GM23338 (cell line): ENCODE results near the gene HNRNPAB. TPM values are rescaled to one million over a fixed set of nuclear protein-coding genes. Genes with fewer than 3 reads are reported as not detected.

Source experiments
- ATAC-seq: fragments of 200-7000 bp; cut with Tn5 transposase; 3 replicates; pipeline ENCODE4 v1.9.1; 2020
- DNase-seq: peaks from one replicate; pipeline ENCODE4 v3.0.0-alpha.2; 2015; ENCODE audit warnings: low spot score
- H2AFZ ChIP-seq: fragments of 200-600 bp; sonication (generic); 2 replicates; pipeline ENCODE4 v1.8.0; 2016; ENCODE audit warnings: antibody characterized with exemption, mild to moderate bottlenecking, moderate library complexity
- H3F3A ChIP-seq: fragments of 200-600 bp; sonication (generic); replicated peaks from 2 replicates; pipeline ENCODE4 v1.8.0; 2017; ENCODE audit warnings: antibody characterized with exemption, mixed run types, low read depth
- H3K27ac ChIP-seq: fragments of 200-600 bp; sonication (generic); 2 replicates; pipeline ENCODE4 v1.6.1; 2016; ENCODE audit warnings: low read depth
- H3K27me3 ChIP-seq: fragments of 200-600 bp; sonication (generic); 2 replicates; pipeline ENCODE4 v1.8.0; 2016; ENCODE audit warnings: mild to moderate bottlenecking, mixed run types, moderate library complexity; ENCODE audit not compliant: insufficient read depth
- H3K36me3 ChIP-seq: fragments of 200-600 bp; sonication (generic); 2 replicates; pipeline ENCODE4 v1.8.0; 2016; ENCODE audit warnings: mild to moderate bottlenecking; ENCODE audit not compliant: insufficient read depth
- H3K4me1 ChIP-seq: fragments of 200-600 bp; sonication (generic); 2 replicates; pipeline ENCODE4 v1.8.0; 2016; ENCODE audit warnings: mild to moderate bottlenecking, moderate library complexity; ENCODE audit not compliant: insufficient read depth
- H3K4me2 ChIP-seq: fragments of 200-600 bp; sonication (generic); 2 replicates; pipeline ENCODE4 v1.7.1; 2017; ENCODE audit warnings: mixed run types
- H3K4me3 ChIP-seq: fragments of 200-600 bp; sonication (generic); 2 replicates; pipeline ENCODE4 v1.6.1; 2016; ENCODE audit warnings: mixed run types
- H3K79me2 ChIP-seq: fragments of 200-600 bp; sonication (generic); replicated peaks from 2 replicates; pipeline ENCODE4 v1.8.0; 2017; ENCODE audit warnings: mild to moderate bottlenecking; ENCODE audit not compliant: insufficient read depth
- H3K9me2 ChIP-seq: fragments of 200-600 bp; sonication (generic); 2 replicates; pipeline ENCODE4 v1.8.0; 2017; ENCODE audit not compliant: insufficient read depth
- H4K20me1 ChIP-seq: fragments of 200-600 bp; sonication (generic); replicated peaks from 2 replicates; pipeline ENCODE4 v1.8.0; 2017; ENCODE audit warnings: mild to moderate bottlenecking; ENCODE audit not compliant: insufficient read depth
- H3K27ac Mint-ChIP-seq: 2 replicates; pipeline ENCODE4 v1.8.0; 2020; ENCODE audit warnings: inconsistent platforms, mild to moderate bottlenecking, moderate library complexity, mixed read lengths
- H3K27me3 Mint-ChIP-seq: 3 replicates; pipeline ENCODE4 v1.8.0; 2022; ENCODE audit warnings: low read depth, mild to moderate bottlenecking, moderate library complexity, mixed read lengths, inconsistent platforms; ENCODE audit not compliant: insufficient read depth, poor library complexity
- H3K36me3 Mint-ChIP-seq: 3 replicates; pipeline ENCODE4 v1.8.0; 2021; ENCODE audit warnings: low read depth, mild to moderate bottlenecking, inconsistent platforms, moderate library complexity, mixed read lengths
- H3K4me1 Mint-ChIP-seq: 3 replicates; pipeline ENCODE4 v1.8.0; 2020; ENCODE audit warnings: mild to moderate bottlenecking, inconsistent platforms, mixed read lengths
- H3K4me3 Mint-ChIP-seq: 3 replicates; pipeline ENCODE4 v1.8.0; 2021; ENCODE audit warnings: moderate library complexity, mild to moderate bottlenecking, inconsistent platforms, mixed read lengths
- H3K9me3 Mint-ChIP-seq: 3 replicates; pipeline ENCODE4 v1.8.0; 2020; ENCODE audit warnings: moderate library complexity, mild to moderate bottlenecking, inconsistent platforms, mixed read lengths
- CREB1 ChIP-seq: fragments of 250-450 bp; sonication (Bioruptor Pico); IDR thresholded peaks from 2 replicates; pipeline ENCODE4 v1.5.0; 2020; ENCODE audit warnings: low read depth, mild to moderate bottlenecking, moderate library complexity
- CTCF ChIP-seq, 2 experiments: fragments of 200-600 bp in 1 of 2; sonication (generic) in 1 of 2; conservative IDR thresholded peaks; 2 replicates each; pipeline versions ENCODE4 v1.5.1 to v1.6.1; 2016 to 2017; ENCODE audit warnings: antibody characterized with exemption in 2 of 2, low read depth in 2 of 2, mild to moderate bottlenecking in 2 of 2, moderate library complexity in 1 of 2
- ETS1 ChIP-seq: IDR thresholded peaks from 2 replicates; pipeline ENCODE4 v1.6.1; 2016; ENCODE audit warnings: antibody characterized with exemption
- EZH2 ChIP-seq: fragments of 200-600 bp; sonication (generic); IDR thresholded peaks from one replicate; pipeline ENCODE4 v1.8.0; 2017; ENCODE audit warnings: antibody characterized with exemption, mild to moderate bottlenecking, low read depth; ENCODE audit not compliant: unreplicated experiment
- EZH2phosphoT487 ChIP-seq: fragments of 200-600 bp; sonication (generic); IDR thresholded peaks from one replicate; pipeline ENCODE4 v1.8.1; 2018; ENCODE audit warnings: antibody characterized with exemption; ENCODE audit not compliant: unreplicated experiment
- JUNB ChIP-seq: IDR thresholded peaks from one replicate; pipeline ENCODE4 v1.6.1; 2016; ENCODE audit warnings: antibody characterized with exemption; ENCODE audit not compliant: unreplicated experiment
- NANOG ChIP-seq: IDR thresholded peaks from 2 replicates; pipeline ENCODE4 v1.6.1; 2016; ENCODE audit warnings: antibody characterized with exemption, borderline replicate concordance
- POLR2AphosphoS5 ChIP-seq: IDR thresholded peaks from 2 replicates; pipeline ENCODE4 v1.6.1; 2016; ENCODE audit warnings: antibody characterized with exemption, low read depth
- REST ChIP-seq: IDR thresholded peaks from one replicate; pipeline ENCODE4 v1.6.1; 2018; ENCODE audit warnings: antibody characterized with exemption; ENCODE audit not compliant: unreplicated experiment
- STAT1 ChIP-seq: IDR thresholded peaks from one replicate; pipeline ENCODE4 v1.6.1; 2016; ENCODE audit warnings: antibody characterized with exemption; ENCODE audit not compliant: unreplicated experiment
- ZNF114 ChIP-seq: fragments of 250-450 bp; sonication (Bioruptor Pico); IDR thresholded peaks from 2 replicates; pipeline ENCODE4 v1.5.0; 2020; ENCODE audit warnings: mild to moderate bottlenecking, moderate library complexity
- ZNF331 ChIP-seq: fragments of 250-450 bp; sonication (Bioruptor Pico); IDR thresholded peaks from 2 replicates; pipeline ENCODE4 v1.5.0; 2020; ENCODE audit warnings: low read depth, mild to moderate bottlenecking, moderate library complexity
- ZNF462 ChIP-seq: fragments of 250-450 bp; sonication (Bioruptor Pico); IDR thresholded peaks from 2 replicates; pipeline ENCODE4 v1.5.0; 2020; ENCODE audit warnings: mild to moderate bottlenecking, moderate library complexity
- polyA plus RNA-seq: library from polyadenylated mRNA; unstranded; fragments of >200 nt; fragmentation: Nextera tagmentation; extraction: Ambion mirVana; gene quantifications from 2 replicates; pipeline ENCODE4 v1.2.1, GENCODE V29; 2016
- total RNA-seq: library from RNA; depleted of rRNA; stranded (reverse); fragments of >200 nt; shearing (Covaris generic); gene quantifications from 2 replicates; pipeline ENCODE4 v1.2.3, GENCODE V29; 2014

Gene HNRNPAB
- total and polyA plus RNA-seq, 2 experiments from 2014 or later = 304 to 579 TPM

GRCh38 chr5:178250263-178250662, 45.9 kb downstream of the HNRNPAB start:
- H3K9me2 ChIP-seq = no peaks in the 10 kb centered on the region
- H3K36me3 Mint-ChIP-seq = no peaks in the 10 kb centered on the region
- no peaks in the 10 kb centered on the region for H3K4me1 ChIP-seq
- no peak for DNase-seq
- peaks cover 5% of the 10 kb centered on the region for H3K4me1 Mint-ChIP-seq
- ATAC-seq = no peak
- no peaks in the 10 kb centered on the region for H3K9me3 Mint-ChIP-seq
- no peaks in the 10 kb centered on the region for H3F3A ChIP-seq
- H4K20me1 ChIP-seq = no peaks in the 10 kb centered on the region
- H3K4me2 ChIP-seq = no peak overlapping the region
- H3K27me3 ChIP-seq = no peaks in the 10 kb centered on the region
- no peak overlapping the region for H3K27ac ChIP-seq
- TF ChIP-seq ETS1 (no peak), CTCF (conservative IDR thresholded peaks at IDR 0.05; ENCODE audit: low read depth in 2 of 2) (no peak), EZH2phosphoT487 (no peak), ZNF331 (CRISPR knock-in tag) (no peak), NANOG (no peak), CREB1 (CRISPR knock-in tag) (no peak), ZNF462 (CRISPR knock-in tag) (no peak), POLR2AphosphoS5 (no peak), JUNB (no peak), STAT1 (no peak), REST (no peak), EZH2 (no peak), ZNF114 (no peak)
- no peak overlapping the region for H2AFZ ChIP-seq
- no peaks in the 10 kb centered on the region for H3K79me2 ChIP-seq
- no peak overlapping the region for H3K4me3 Mint-ChIP-seq
- peaks cover 5% of the 10 kb centered on the region for H3K27me3 Mint-ChIP-seq
- no peak overlapping the region for H3K4me3 ChIP-seq
- no peaks in the 10 kb centered on the region for H3K36me3 ChIP-seq
- H3K27ac Mint-ChIP-seq = no peak overlapping the region
